Activated T-helper 1 cell treated with anti-CD3 and anti-CD28 coated beads, Interleukin-12 subunit alpha, Interleukin-12 subunit beta, Interleukin-2, Interleukin-4 antibody, amounts not matched to agents 30 ng/mL and 10 ng/mL and 1 ng/mL, durations not matched to agents 14 hours and 24 hours and 36 hours (primary cell): ENCODE results near the gene COL4A2. TPM values are rescaled to one million over a fixed set of nuclear protein-coding genes. Genes with fewer than 3 reads are reported as not detected.
"Not testable (repeated sequence)": the region's sequence is repeated elsewhere in the genome, so short reads cannot be mapped to it uniquely, and the experiment has no call there.

Experiments
- DNase-seq: peaks from one replicate; pipeline ENCODE4 v3.0.0; 2021; ENCODE audit warnings: low spot score
- H3K27ac Mint-ChIP-seq: one replicate; pipeline ENCODE4 v1.8.0; 2021; ENCODE audit warnings: mild to moderate bottlenecking, mixed read lengths
- H3K27me3 Mint-ChIP-seq: one replicate; pipeline ENCODE4 v1.8.0; 2022; ENCODE audit warnings: mild to moderate bottlenecking, moderate library complexity, mixed read lengths; ENCODE audit not compliant: insufficient read depth
- H3K36me3 Mint-ChIP-seq: one replicate; pipeline ENCODE4 v1.8.0; 2021; ENCODE audit warnings: low read depth, mixed read lengths
- H3K4me1 Mint-ChIP-seq: one replicate; pipeline ENCODE4 v1.8.0; 2021; ENCODE audit warnings: low read depth, mixed read lengths
- H3K4me3 Mint-ChIP-seq: one replicate; pipeline ENCODE4 v1.8.0; 2021; ENCODE audit warnings: mild to moderate bottlenecking, moderate library complexity, mixed read lengths
- H3K9me3 Mint-ChIP-seq: one replicate; pipeline ENCODE4 v1.8.0; 2021; ENCODE audit warnings: mixed read lengths
- intact Hi-C: fragments of 100-400 bp; cut with micrococcal nuclease; formaldehyde crosslinking; loops from one replicate; pipeline ENCODE4 v1.15.1; 2024
- total RNA-seq: library from RNA; stranded (reverse); gene quantifications from 2 replicates; pipeline ENCODE4 v1.2.3, GENCODE V29; 2022

Gene COL4A2
- total RNA-seq, 1 donor from 2014 or later: not detected

GRCh38 chr13:110478405-110479214 is 171.5 kb downstream of the COL4A2 start:
- no peak overlapping the region for H3K27ac Mint-ChIP-seq
- H3K4me1 Mint-ChIP-seq: no peaks in the 10 kb centered on the region
- no peak overlapping the region for H3K4me3 Mint-ChIP-seq
- intact Hi-C loops: no loop called here
- peaks cover 4% of the 10 kb centered on the region for H3K27me3 Mint-ChIP-seq
- H3K36me3 Mint-ChIP-seq: no peaks in the 10 kb centered on the region
- no peak for DNase-seq
- H3K9me3 Mint-ChIP-seq: no peaks in the 10 kb centered on the region

GRCh38 chr13:110479215-110479545 is 172.1 kb downstream of the COL4A2 start:
- no peak for DNase-seq
- intact Hi-C loops: no loop called here
- Mint-ChIP-seq H3K4me3 (no peak overlapping the region), H3K27ac (no peak overlapping the region), H3K4me1 (no peaks in the 10 kb centered on the region), H3K9me3 (no peaks in the 10 kb centered on the region), H3K36me3 (no peaks in the 10 kb centered on the region), H3K27me3 (peaks cover 4% of the 10 kb centered on the region)

- Mint-ChIP-seq H3K27ac (no peak overlapping the region), H3K9me3 (no peaks in the 10 kb centered on the region), H3K36me3 (no peaks in the 10 kb centered on the region), H3K27me3 (peaks cover 4% of the 10 kb centered on the region), H3K4me3 (no peak overlapping the region), H3K4me1 (no peaks in the 10 kb centered on the region)
- intact Hi-C loops: no loop called here
- DNase-seq: no peak
Measured at GRCh38 chr13:110479648-110480047, 172.6 kb downstream of the COL4A2 start.

- no peak for DNase-seq
- no peaks in the 10 kb centered on the region for H3K36me3 Mint-ChIP-seq
- H3K4me3 Mint-ChIP-seq: no peak overlapping the region
- H3K27me3 Mint-ChIP-seq: peaks cover 4% of the 10 kb centered on the region
- H3K4me1 Mint-ChIP-seq: no peaks in the 10 kb centered on the region
- intact Hi-C loops: no loop called here
- no peaks in the 10 kb centered on the region for H3K9me3 Mint-ChIP-seq
- no peak overlapping the region for H3K27ac Mint-ChIP-seq
Measured at GRCh38 chr13:110480161-110480560, 173.1 kb downstream of the COL4A2 start.

- Mint-ChIP-seq H3K4me3 (no peak overlapping the region), H3K27me3 (peaks cover 4% of the 10 kb centered on the region), H3K27ac (no peak overlapping the region), H3K4me1 (no peaks in the 10 kb centered on the region), H3K36me3 (no peaks in the 10 kb centered on the region), H3K9me3 (no peaks in the 10 kb centered on the region)
- intact Hi-C loops: no loop called here
- DNase-seq: no peak
Measured at GRCh38 chr13:110483386-110483968, 176.4 kb downstream of the COL4A2 start.

GRCh38 chr13:110484290-110485048 is 177.4 kb downstream of the COL4A2 start:
- Mint-ChIP-seq H3K4me1 (no peaks in the 10 kb centered on the region), H3K9me3 (no peaks in the 10 kb centered on the region), H3K27ac (no peak overlapping the region), H3K27me3 (peaks cover 3% of the 10 kb centered on the region), H3K36me3 (no peaks in the 10 kb centered on the region), H3K4me3 (no peak overlapping the region)
- no peak for DNase-seq
- intact Hi-C loops: no loop called here

- H3K4me3 Mint-ChIP-seq: no peak overlapping the region
- DNase-seq: no peak
- H3K27me3 Mint-ChIP-seq: peaks cover 2% of the 10 kb centered on the region
- intact Hi-C loops: no loop called here
- no peak overlapping the region for H3K27ac Mint-ChIP-seq
- no peaks in the 10 kb centered on the region for H3K4me1 Mint-ChIP-seq
- no peaks in the 10 kb centered on the region for H3K9me3 Mint-ChIP-seq
- H3K36me3 Mint-ChIP-seq: no peaks in the 10 kb centered on the region
Measured at GRCh38 chr13:110485604-110486003, 178.5 kb downstream of the COL4A2 start.

GRCh38 chr13:110486061-110486715 is 179.1 kb downstream of the COL4A2 start:
- Mint-ChIP-seq H3K27me3 (peaks cover 2% of the 10 kb centered on the region), H3K36me3 (no peaks in the 10 kb centered on the region), H3K27ac (no peak overlapping the region), H3K9me3 (no peaks in the 10 kb centered on the region), H3K4me3 (no peak overlapping the region), H3K4me1 (no peaks in the 10 kb centered on the region)
- intact Hi-C loops: no loop called here
- DNase-seq: no peak

GRCh38 chr13:110486880-110487279 is 179.8 kb downstream of the COL4A2 start:
- intact Hi-C loops: not testable (repeated sequence)

GRCh38 chr13:110490009-110490770 is 183.1 kb downstream of the COL4A2 start:
- Mint-ChIP-seq H3K27ac (no peak overlapping the region), H3K4me3 (no peak overlapping the region), H3K9me3 (no peaks in the 10 kb centered on the region), H3K27me3 (no peaks in the 10 kb centered on the region), H3K36me3 (no peaks in the 10 kb centered on the region), H3K4me1 (no peaks in the 10 kb centered on the region)
- intact Hi-C loops: no loop called here
- DNase-seq: no peak

More at GRCh38 chr13:110486880-110487279, 179.8 kb downstream of the COL4A2 start:
- H3K27me3 Mint-ChIP-seq, H3K4me1 Mint-ChIP-seq, H3K9me3 Mint-ChIP-seq, H3K27ac Mint-ChIP-seq, H3K36me3 Mint-ChIP-seq, DNase-seq, H3K4me3 Mint-ChIP-seq: not testable (repeated sequence)

GRCh38 chr13:110491869-110492678 is 185.0 kb downstream of the COL4A2 start:
- Mint-ChIP-seq H3K27me3 (no peaks in the 10 kb centered on the region), H3K36me3 (no peaks in the 10 kb centered on the region), H3K4me3 (no peak overlapping the region), H3K4me1 (no peaks in the 10 kb centered on the region), H3K27ac (no peak overlapping the region), H3K9me3 (no peaks in the 10 kb centered on the region)
- intact Hi-C loops: no loop called here
- no peak for DNase-seq
